ENCODE results near the gene CT45A3.
"Not testable (repeated sequence)": the region's sequence is repeated elsewhere in the genome, so short reads cannot be mapped to it uniquely, and the experiment has no call there.

The CT45A3 gene

GRCh38 chrX:135768091-135768490 lies at the start of gene CT45A3:
CT45A3 (minus strand) TSS chrX:135768191; CDS start chrX:135764444, 3,747 bp downstream.
- not testable (repeated sequence) for DNase-seq

GRCh38 chrX:135802687-135803086 lies 34.7 kb upstream of the CT45A3 start, which contains the start of gene CT45A6:
CT45A6 (minus strand) TSS chrX:135802787; CDS start chrX:135798993, 3,794 bp downstream.
- not testable (repeated sequence) for DNase-seq

- DNase-seq, result not testable (repeated sequence)
These were observed 17.4 kb upstream of the CT45A3 start, which contains the start of gene CT45A5 for GRCh38 chrX:135785403-135785802. CT45A5 (minus strand) TSS chrX:135785503; CDS start chrX:135781729, 3,774 bp downstream.

GRCh38 chrX:135744739-135745138 lies 23.3 kb downstream of the CT45A3 start:
- DNase-seq, result not testable (repeated sequence)

- no peak for DNase-seq
These were observed 26.7 kb downstream of the CT45A3 start for GRCh38 chrX:135741192-135741715.

- DNase-seq, result peak; percentile 54
These were observed 27.3 kb downstream of the CT45A3 start for GRCh38 chrX:135740681-135741149.

GRCh38 chrX:135737366-135738071 lies 30.5 kb downstream of the CT45A3 start:
- no peak for DNase-seq

- not testable (repeated sequence) for DNase-seq
These were observed 33.3 kb downstream of the CT45A3 start for GRCh38 chrX:135734666-135735065.

GRCh38 chrX:135713795-135714194 lies 54.2 kb downstream of the CT45A3 start:
- no peak for DNase-seq

- peak; percentile 69 for DNase-seq
These were observed 54.8 kb downstream of the CT45A3 start, which contains the start of gene CT45A1 for GRCh38 chrX:135713183-135713689. CT45A1 (plus strand) TSS chrX:135713639; CDS start chrX:135718941, 5,302 bp downstream.

All from stimulated activated CD4-positive, alpha-beta T cell treated with anti-CD3 and anti-CD28 coated beads, Interleukin-1b, Interleukin-23, amount 100 ng/mL, for 48 hours (primary cell).